Cardiac septum (tissue), 1 donor: Measurements from ENCODE around the gene PTK6. TPM values are rescaled to one million over a fixed set of nuclear protein-coding genes. Genes with fewer than 3 reads are reported as not detected.

Experiments
- DNase-seq: peaks from one replicate; pipeline ENCODE4 v3.0.0-alpha.2; 2020; ENCODE audit warnings: low spot score
- intact Hi-C: fragments of 100-400 bp; cut with DNase I; formaldehyde crosslinking; loops from one replicate; pipeline ENCODE4 v1.14.0; 2022
- total RNA-seq: library from RNA; stranded (reverse); fragmentation: NEBNext Ultra II Directional; extraction: Animal tissue kit (Norgen Biotek cat#: 25700); gene quantifications from one replicate; pipeline ENCODE4 v1.2.1, GENCODE V29; 2021
- donor health status: DM: no; HTN: no; CAD: no.

The PTK6 gene
- total RNA-seq, 1 donor from 2014 or later: not detected

- intact Hi-C loops: no loop called here
- DNase-seq: no peak
These were observed 36.0 kb downstream of the PTK6 start for GRCh38 chr20:63500902-63501817.

DNA sequence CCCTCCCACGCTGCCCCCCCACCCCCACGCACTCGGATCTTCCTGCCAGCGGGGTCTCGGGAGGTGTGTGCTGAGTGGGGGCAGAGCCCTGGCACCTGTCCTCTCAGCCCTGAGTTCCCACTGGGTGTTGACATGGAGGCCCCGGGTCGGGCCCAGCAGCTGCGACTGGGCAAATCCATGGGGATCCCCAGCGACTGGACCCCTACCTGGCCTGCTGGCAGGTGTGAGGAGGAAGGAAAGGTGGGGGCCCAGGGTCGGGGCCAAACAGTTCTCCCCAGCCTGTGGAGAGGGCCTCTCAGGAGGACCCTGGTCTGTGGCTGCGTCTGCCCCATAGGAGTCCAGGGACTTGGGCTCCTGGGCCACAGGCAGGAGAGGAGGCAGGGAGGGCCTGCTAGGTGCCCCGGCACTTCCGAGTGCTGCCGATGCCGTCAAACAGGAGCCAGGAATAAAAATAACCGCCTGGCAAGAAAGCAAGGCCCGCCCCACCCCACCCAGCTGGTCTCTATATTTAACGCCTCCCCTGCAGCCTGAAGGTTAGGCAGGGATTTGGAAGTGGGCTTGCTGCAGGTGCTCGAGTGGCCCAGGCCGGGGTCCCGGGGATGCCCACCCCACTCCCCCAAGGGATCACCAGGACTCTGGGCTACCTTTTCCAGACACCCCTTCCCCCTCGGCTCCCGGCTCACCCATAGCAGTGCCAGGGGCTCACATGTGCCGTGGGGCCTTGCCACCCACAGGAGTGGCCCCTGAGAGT is 36.9 kb downstream of the PTK6 start:
- intact Hi-C loops: no loop called here
- no peak for DNase-seq

DNA sequence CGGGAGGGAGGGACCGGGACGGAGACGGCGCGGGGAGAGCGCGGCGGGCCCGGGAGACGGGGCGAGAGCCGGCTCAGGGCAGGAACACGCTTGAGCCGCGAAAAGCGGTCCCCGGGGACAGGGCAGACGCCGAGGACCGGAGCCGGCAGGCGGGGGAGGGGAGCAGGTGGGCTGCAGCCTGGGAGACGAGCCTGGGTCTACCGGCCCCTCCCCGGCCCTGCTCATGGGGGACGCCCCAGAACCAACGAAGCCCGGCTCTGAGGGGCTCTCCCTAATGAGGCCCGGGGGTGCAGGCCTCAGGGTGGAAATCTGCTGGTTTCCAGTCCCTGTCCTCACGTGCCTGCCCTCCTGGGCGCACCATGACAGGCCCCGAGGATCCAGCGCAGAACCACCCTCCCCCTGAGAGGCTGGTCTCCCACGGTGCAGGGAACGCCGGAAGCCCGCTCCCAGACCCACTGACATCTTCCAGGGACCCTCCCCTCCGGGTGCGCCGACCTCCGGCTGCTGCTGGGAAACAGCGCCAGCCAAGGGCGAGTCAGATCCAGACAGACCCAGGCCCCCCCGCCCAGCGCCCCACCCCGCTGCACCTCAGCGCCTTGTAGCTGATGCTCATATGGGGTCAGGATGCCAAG is 37.7 kb downstream of the PTK6 start:
- DNase-seq: no peak
- intact Hi-C loops: no loop called here

GRCh38 chr20:63498960-63499337 is 38.2 kb downstream of the PTK6 start, which contains the start of gene EEF1A2:
EEF1A2 (minus strand) TSS chr20:63499083; CDS start chr20:63497763, 1,320 bp downstream.
- intact Hi-C loops: no loop called here
- no peak for DNase-seq

- intact Hi-C loops: no loop called here
- DNase-seq: no peak
These were observed 38.9 kb downstream of the PTK6 start for GRCh38 chr20:63497946-63498935.

GRCh38 chr20:63497138-63497945 is 39.8 kb downstream of the PTK6 start:
- no peak for DNase-seq
- intact Hi-C loops: no loop called here

DNA sequence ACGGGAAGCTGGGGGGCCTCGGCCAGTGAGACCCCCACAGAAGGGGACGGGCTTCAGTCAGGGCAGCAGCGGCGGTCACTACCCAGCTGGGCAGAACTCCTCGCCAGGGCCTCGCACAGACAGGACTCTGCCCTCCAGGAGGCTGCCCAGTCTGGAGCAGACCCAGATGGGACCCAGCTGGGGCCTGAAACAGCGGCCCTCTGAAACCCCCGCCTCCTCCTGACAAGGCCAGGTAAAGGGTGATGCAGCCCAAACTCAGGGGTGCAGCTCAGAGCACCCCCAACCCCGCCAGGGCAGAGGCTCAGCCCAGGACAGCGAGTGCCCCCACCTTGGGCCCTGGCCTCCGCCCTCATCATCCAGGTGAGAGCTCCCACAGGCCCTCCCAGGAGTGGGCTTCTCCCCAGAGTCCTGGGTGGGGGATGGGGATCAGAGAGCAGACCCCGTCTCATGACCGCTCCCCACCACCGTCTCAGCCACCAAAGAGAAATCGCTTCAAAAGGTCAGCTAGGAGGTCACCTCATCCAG is 40.5 kb downstream of the PTK6 start:
- intact Hi-C loops: loop anchor here (1.0 kb wide), 1 partner anchor 24 kb away; the partner anchor contains the start of gene PPDPF
- DNase-seq: no peak

DNA sequence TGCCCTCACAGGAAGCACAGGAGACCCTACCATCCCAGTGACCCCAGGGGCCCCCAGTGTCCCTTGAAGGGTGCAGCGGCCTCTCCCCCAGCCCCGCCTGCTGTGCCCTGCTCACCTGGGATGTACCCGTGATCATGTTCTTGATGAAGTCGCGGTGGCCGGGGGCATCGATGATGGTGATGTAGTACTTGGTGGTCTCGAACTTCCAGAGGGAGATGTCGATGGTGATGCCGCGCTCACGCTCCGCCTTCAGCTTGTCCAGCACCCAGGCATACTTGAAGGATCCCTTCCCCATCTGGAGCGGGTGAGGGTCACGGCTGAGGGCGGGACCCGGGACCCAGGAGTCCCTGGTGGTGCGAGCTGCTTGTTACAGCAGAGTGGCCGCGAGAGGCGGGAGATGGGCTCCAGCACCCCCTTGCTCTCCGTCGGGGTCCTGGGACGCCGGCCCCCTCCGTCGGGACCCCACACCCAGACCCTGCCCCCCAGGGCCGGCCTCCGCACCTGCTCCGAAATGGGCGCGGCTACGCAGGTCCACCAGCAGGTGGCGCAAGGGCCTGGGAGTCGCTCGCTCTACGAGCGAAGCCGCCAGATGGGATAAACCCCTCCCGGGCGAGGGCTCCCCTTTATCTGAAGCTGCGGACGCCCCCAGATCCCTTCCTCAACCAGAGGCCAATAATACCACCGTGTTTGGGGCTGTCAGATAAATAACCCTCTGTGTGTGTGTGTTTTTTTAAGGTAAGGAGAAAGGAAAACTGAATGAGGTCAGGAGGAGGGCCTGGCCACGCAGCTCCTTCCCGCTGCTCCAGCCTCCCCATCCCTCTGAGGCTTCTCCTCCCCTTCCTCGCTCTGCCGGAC is 41.2 kb downstream of the PTK6 start:
- DNase-seq: peak; percentile 89
- intact Hi-C loops: loop anchor here (1.0 kb wide), 1 partner anchor 24 kb away; the partner anchor contains the start of gene PPDPF

DNA sequence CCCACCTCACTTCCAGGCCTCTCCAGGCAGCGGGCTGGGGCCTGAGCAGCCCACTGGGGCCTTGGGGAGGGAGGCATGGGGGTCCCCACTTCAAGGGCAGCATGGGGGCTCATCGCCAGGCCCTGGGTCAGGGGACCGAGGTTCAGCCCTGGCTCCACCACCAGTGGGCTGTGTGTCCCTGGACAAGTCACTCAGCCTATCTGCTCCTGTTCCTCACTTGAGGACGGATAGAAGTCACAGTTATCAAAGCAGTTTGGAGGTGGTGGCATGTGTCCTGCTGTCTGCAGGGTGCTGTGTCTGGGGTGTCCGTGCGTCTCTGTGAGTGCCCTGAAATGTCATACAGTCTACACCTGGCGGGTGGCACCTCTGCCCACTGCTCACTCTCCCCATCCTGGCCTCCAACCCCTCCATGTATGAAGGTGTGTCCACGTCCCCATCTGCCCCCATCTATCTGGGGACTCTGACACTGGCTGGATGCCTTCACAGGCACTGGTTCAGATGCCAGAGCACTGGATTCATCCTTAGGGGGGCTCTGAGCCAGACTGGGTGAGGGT is 41.9 kb downstream of the PTK6 start:
- intact Hi-C loops: no loop called here
- DNase-seq: no peak

GRCh38 chr20:63494420-63495166 is 42.6 kb downstream of the PTK6 start:
- intact Hi-C loops: loop anchor here (5.0 kb wide), 1 partner anchor 52 kb away; no protein-coding TSS in a partner anchor
- no peak for DNase-seq

GRCh38 chr20:63494084-63494419 is 43.1 kb downstream of the PTK6 start:
- intact Hi-C loops: loop anchor here (5.0 kb wide), 1 partner anchor 52 kb away; no protein-coding TSS in a partner anchor
- DNase-seq: no peak

- intact Hi-C loops: loop anchor here (5.0 kb wide), 1 partner anchor 51 kb away; no protein-coding TSS in a partner anchor
- no peak for DNase-seq
These were observed 43.6 kb downstream of the PTK6 start for GRCh38 chr20:63493563-63494020.

DNA sequence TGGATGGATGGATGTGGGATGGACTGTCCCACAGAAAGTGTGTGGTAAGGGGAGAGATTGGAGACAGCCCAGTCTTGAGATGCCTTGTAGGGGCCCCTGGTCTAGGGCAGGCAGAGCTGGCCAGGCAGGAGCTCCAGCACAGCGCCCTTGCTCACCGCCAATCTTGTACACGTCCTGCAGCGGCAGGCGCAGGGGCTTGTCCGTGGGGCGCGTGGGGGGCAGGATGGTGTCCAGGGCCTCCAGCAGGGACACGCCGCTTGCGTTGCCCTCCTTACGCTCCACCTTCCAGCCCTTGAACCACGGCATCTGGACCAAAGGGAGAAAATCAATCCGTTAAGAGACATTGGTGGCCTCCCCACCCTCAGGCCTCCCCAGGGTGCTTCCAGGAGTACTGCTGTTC is 44.2 kb downstream of the PTK6 start:
- intact Hi-C loops: loop anchor here (5.0 kb wide), 1 partner anchor 51 kb away; no protein-coding TSS in a partner anchor
- no peak for DNase-seq

DNA sequence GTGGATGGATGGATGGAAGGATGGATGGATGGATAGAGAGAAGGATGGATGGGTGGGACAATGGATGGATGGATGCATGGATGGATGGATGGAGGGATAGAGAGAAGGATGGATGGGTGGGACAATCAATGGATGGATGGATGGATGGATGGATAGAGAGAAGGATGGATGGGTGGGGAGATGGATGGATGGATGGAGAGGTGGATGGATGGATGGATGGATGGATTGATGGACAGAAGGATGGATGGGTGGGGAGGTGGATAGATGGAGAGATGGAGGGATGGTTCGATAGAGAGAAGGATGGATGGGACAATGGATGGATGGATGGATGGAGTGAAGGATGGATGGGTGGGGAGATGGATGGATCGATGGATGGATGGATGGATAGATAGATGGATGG is 44.7 kb downstream of the PTK6 start:
- intact Hi-C loops: loop anchor here (5.0 kb wide), 1 partner anchor 50 kb away; no protein-coding TSS in a partner anchor
- DNase-seq: no peak

GRCh38 chr20:63491635-63492230 is 45.4 kb downstream of the PTK6 start:
- intact Hi-C loops: loop anchor here (5.0 kb wide), 1 partner anchor 49 kb away; no protein-coding TSS in a partner anchor
- no peak for DNase-seq
